Stimulated activated naive CD4-positive, alpha-beta T cell (primary cell): Measurements from ENCODE around the gene KREMEN1.
A peak's percentile ranks its signal among the peaks of the same experiment; 100 is the strongest.
"Not testable (repeated sequence)": the region's sequence is repeated elsewhere in the genome, so short reads cannot be mapped to it uniquely, and the experiment has no call there.

ENCODE experiments used
- DNase-seq, 6 experiments: peaks; one replicate each; lab custom pipeline; 2025; lab: John Stamatoyannopoulos, UW

Gene KREMEN1

GRCh38 chr22:29072979-29073617, at the start of gene KREMEN1:
Gene KREMEN1 (plus strand): TSS chr22:29073035. CDS start chr22:29073131, 96 bp downstream.
- DNase-seq, result no peak

- no peak for DNase-seq
These were observed 49.6 kb upstream of the KREMEN1 start for GRCh38 chr22:29023172-29023796.

- no peak for DNase-seq
These were observed 46.3 kb upstream of the KREMEN1 start for GRCh38 chr22:29026579-29026978.

- DNase-seq, result no peak
These were observed 44.4 kb upstream of the KREMEN1 start for GRCh38 chr22:29028468-29028867.

GRCh38 chr22:29029202-29030000, 43.4 kb upstream of the KREMEN1 start:
- DNase-seq, result no peak

GRCh38 chr22:29030016-29030617, 42.7 kb upstream of the KREMEN1 start:
- no peak for DNase-seq

- DNase-seq, result no peak
These were observed 42.1 kb upstream of the KREMEN1 start for GRCh38 chr22:29030618-29031226.

- DNase-seq, result no peak
These were observed 41.4 kb upstream of the KREMEN1 start for GRCh38 chr22:29031227-29032011.

GRCh38 chr22:29032014-29032475, 40.8 kb upstream of the KREMEN1 start:
- DNase-seq, result no peak

- DNase-seq, result no peak
These were observed 40.3 kb upstream of the KREMEN1 start for GRCh38 chr22:29032584-29032983.

- no peak for DNase-seq
These were observed 35.4 kb upstream of the KREMEN1 start for GRCh38 chr22:29037340-29037932.

- DNase-seq, result no peak
These were observed 33.7 kb upstream of the KREMEN1 start for GRCh38 chr22:29039148-29039547.

GRCh38 chr22:29039684-29040083, 33.2 kb upstream of the KREMEN1 start:
- not testable (repeated sequence) for DNase-seq

GRCh38 chr22:29040385-29041275, 32.2 kb upstream of the KREMEN1 start:
- DNase-seq, result peak; percentile 12 to 75 (median 49)

- DNase-seq, result no peak
These were observed 31.4 kb upstream of the KREMEN1 start for GRCh38 chr22:29041408-29041807.

GRCh38 chr22:29043906-29044575, 28.8 kb upstream of the KREMEN1 start:
- DNase-seq, result no peak

GRCh38 chr22:29044657-29045176, 28.1 kb upstream of the KREMEN1 start:
- no peak for DNase-seq

- DNase-seq, result no peak
These were observed 23.8 kb upstream of the KREMEN1 start for GRCh38 chr22:29048822-29049654.
